AG04450 (cell line): ENCODE data around the gene ZBTB20. TPM values are rescaled to one million over a fixed set of nuclear protein-coding genes. Genes with fewer than 3 reads are reported as not detected.

Source experiments
- CTCF ChIA-PET: fragments of 300-600, 350-600 bp; formaldehyde crosslinking; extraction: SDS; loops from one replicate; lab custom pipeline; 2022; ENCODE audit warnings: antibody characterized with exemption, inconsistent platforms; lab: Charles Lee
- POLR2A ChIA-PET: fragments of 350-600 bp; formaldehyde crosslinking; extraction: SDS; loops from one replicate; lab custom pipeline; 2021; ENCODE audit warnings: antibody characterized with exemption, inconsistent platforms; lab: Yijun Ruan, JAX
- DNase-seq: peaks from one replicate; pipeline ENCODE4 v3.0.0-alpha.2; 2011; ENCODE audit warnings: low read depth, low spot score
- H3K27ac ChIP-seq: one replicate; pipeline ENCODE4 v1.5.1; 2012; ENCODE audit warnings: low read depth, low read length, control low read depth
- H3K27me3 ChIP-seq: one replicate; pipeline ENCODE4 v1.6.0; 2012; ENCODE audit warnings: low read length; ENCODE audit not compliant: control insufficient read depth, insufficient read depth
- H3K4me3 ChIP-seq: 2 replicates; pipeline ENCODE4 v1.5.1; 2011; ENCODE audit warnings: mild to moderate bottlenecking, low read depth, low read length, control low read depth
- H3K9me3 ChIP-seq: 2 replicates; pipeline ENCODE4 v1.5.1; 2012; ENCODE audit warnings: low read length; ENCODE audit not compliant: control insufficient read depth, insufficient read depth
- polyA plus RNA-seq: library from polyadenylated mRNA; depleted of rRNA; stranded (reverse); fragments of >200 nt; gene quantifications from 2 replicates; pipeline ENCODE4 v1.2.3, GENCODE V29; 2011
- TF ChIP-seq, protein P1 (sequence below): IDR thresholded peaks from 2 replicates; pipeline ENCODE4 v1.5.1; 2011; ENCODE audit warnings: low read depth, low read length, control low read depth, inconsistent platforms

The ZBTB20 gene
- polyA plus RNA-seq, 1 experiment: 3.0 TPM

GRCh38 chr3:114498539-114499370 is 648.3 kb downstream of the ZBTB20 start:
- TF ChIP-seq, protein P1, sequence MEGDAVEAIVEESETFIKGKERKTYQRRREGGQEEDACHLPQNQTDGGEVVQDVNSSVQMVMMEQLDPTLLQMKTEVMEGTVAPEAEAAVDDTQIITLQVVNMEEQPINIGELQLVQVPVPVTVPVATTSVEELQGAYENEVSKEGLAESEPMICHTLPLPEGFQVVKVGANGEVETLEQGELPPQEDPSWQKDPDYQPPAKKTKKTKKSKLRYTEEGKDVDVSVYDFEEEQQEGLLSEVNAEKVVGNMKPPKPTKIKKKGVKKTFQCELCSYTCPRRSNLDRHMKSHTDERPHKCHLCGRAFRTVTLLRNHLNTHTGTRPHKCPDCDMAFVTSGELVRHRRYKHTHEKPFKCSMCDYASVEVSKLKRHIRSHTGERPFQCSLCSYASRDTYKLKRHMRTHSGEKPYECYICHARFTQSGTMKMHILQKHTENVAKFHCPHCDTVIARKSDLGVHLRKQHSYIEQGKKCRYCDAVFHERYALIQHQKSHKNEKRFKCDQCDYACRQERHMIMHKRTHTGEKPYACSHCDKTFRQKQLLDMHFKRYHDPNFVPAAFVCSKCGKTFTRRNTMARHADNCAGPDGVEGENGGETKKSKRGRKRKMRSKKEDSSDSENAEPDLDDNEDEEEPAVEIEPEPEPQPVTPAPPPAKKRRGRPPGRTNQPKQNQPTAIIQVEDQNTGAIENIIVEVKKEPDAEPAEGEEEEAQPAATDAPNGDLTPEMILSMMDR: no peak
- DNase-seq: no peak
- ChIA-PET POLR2A (no interaction called here), CTCF (interaction anchor here (1.1 to 1.3 kb wide), 2 partner anchors 81 to 115 kb away, joined by 3 to 4 read pairs; no protein-coding TSS in a partner anchor)
- Histone ChIP-seq H3K27ac (no peak overlapping the region), H3K9me3 (no peaks in the 10 kb centered on the region), H3K4me3 (no peak overlapping the region), H3K27me3 (no peaks in the 10 kb centered on the region)

- POLR2A ChIA-PET: no interaction called here
- CTCF ChIA-PET: no interaction called here
- Histone ChIP-seq H3K4me3 (no peak overlapping the region), H3K27ac (no peak overlapping the region), H3K27me3 (no peaks in the 10 kb centered on the region), H3K9me3 (no peaks in the 10 kb centered on the region)
- DNase-seq: no peak
- TF ChIP-seq, protein P1: no peak
Observed at GRCh38 chr3:114496874-114497273, 650.2 kb downstream of the ZBTB20 start.

DNA sequence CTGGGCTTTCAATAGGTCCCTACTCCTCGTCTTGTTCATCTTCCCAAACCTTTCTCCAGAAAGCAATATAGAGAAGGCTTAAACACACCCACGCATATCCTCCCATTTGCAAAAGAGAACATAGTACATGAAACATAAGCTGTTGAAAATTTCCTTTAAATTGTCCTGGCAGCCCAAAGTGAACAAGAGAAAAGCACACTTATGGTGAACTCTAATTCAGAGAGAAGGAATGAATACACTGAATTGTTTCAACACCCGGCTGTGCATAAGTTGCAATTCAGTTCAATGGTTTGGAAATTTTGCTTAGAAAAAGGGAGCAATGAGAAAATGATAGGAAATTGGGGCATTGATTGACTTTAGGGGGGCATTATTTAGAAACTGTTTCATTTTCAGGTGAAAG is 650.6 kb downstream of the ZBTB20 start:
- TF ChIP-seq, protein P1: no peak
- Histone ChIP-seq H3K4me3 (no peak overlapping the region), H3K27ac (no peak overlapping the region), H3K9me3 (no peaks in the 10 kb centered on the region), H3K27me3 (no peaks in the 10 kb centered on the region)
- no peak for DNase-seq
- POLR2A ChIA-PET: interaction anchor here (1.1 kb wide), 1 partner anchor 10 kb away, joined by 3 read pairs; no protein-coding TSS in a partner anchor
- CTCF ChIA-PET: no interaction called here

DNA sequence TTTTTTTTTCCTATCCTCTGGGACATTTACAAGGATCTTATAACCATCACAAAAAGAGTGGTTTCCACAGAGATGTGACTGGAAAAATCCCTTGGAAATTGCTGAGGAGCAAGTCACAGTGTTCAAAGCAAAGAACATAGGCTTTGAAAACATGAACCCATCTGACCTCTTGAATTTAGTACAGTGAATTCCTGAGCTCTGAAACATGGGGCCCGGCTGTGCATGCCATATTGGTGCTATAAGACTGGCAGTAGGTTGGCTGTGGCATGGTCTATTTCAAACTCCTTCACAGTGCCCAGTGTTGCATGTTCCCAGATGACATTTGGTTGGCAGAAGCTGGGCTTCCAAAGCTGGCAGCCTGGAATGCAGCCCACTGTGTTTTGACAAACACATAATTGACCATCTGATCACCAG is 651.1 kb downstream of the ZBTB20 start:
- H3K27me3 ChIP-seq: no peaks in the 10 kb centered on the region
- TF ChIP-seq, protein P1: no peak
- no peak overlapping the region for H3K27ac ChIP-seq
- no peak for DNase-seq
- POLR2A ChIA-PET: interaction anchor here (1.1 kb wide), 1 partner anchor 10 kb away, joined by 3 read pairs; no protein-coding TSS in a partner anchor
- H3K9me3 ChIP-seq: no peaks in the 10 kb centered on the region
- CTCF ChIA-PET: no interaction called here
- no peak overlapping the region for H3K4me3 ChIP-seq

GRCh38 chr3:114494498-114494897 is 652.6 kb downstream of the ZBTB20 start:
- H3K27me3 ChIP-seq: no peaks in the 10 kb centered on the region
- no peak overlapping the region for H3K4me3 ChIP-seq
- CTCF ChIA-PET: no interaction called here
- no peak for DNase-seq
- H3K9me3 ChIP-seq: no peaks in the 10 kb centered on the region
- no peak overlapping the region for H3K27ac ChIP-seq
- TF ChIP-seq, protein P1: no peak
- POLR2A ChIA-PET: no interaction called here
